Heart left ventricle (tissue), 16 donors: ENCODE results near the gene ACACA. TPM values are rescaled to one million over a fixed set of nuclear protein-coding genes. Genes with fewer than 3 reads are reported as not detected.

Experiments
- ATAC-seq, 4 donors: fragments of 200-7000 bp; cut with Tn5 transposase; one replicate each; pipeline ENCODE4 v1.9.1; 2020 to 2022; ENCODE audit warnings: moderate library complexity in 4 of 4, mild to moderate bottlenecking in 3 of 4, moderate number of reproducible peaks in 1 of 4
- DNase-seq, 5 donors: peaks; one replicate each; pipeline ENCODE4 v3.0.0-alpha.2; 2020
- H3K27ac ChIP-seq, 12 donors: fragments of 200-600 bp; sonication (generic) in 4 of 12; one replicate each; pipeline versions ENCODE4 v1.5.0 to v1.8.0; 2016 to 2022; ENCODE audit warnings: mild to moderate bottlenecking in 2 of 12
- H3K27me3 ChIP-seq, 9 donors: fragments of 200-600 bp; sonication (generic) in 2 of 9; one replicate each; pipeline versions ENCODE4 v1.5.1 to v1.8.0; 2016 to 2022; ENCODE audit warnings: mild to moderate bottlenecking in 3 of 9
- H3K36me3 ChIP-seq, 9 donors: fragments of 200-600 bp; sonication (generic) in 2 of 9; one replicate each; pipeline versions ENCODE4 v1.5.0 to v1.8.0; 2018 to 2022; ENCODE audit warnings: mild to moderate bottlenecking in 2 of 9
- H3K4me1 ChIP-seq, 12 donors: fragments of 200-600 bp; sonication (generic) in 4 of 12; one replicate each; pipeline versions ENCODE4 v1.5.0 to v1.8.0; 2016 to 2022; ENCODE audit warnings: mild to moderate bottlenecking in 3 of 12
- H3K4me3 ChIP-seq, 12 donors: fragments of 200-600 bp; sonication (generic) in 4 of 12; one replicate each; pipeline versions ENCODE4 v1.5.0 to v1.8.0; 2017 to 2022; ENCODE audit warnings: mild to moderate bottlenecking in 9 of 12, moderate library complexity in 4 of 12
- H3K9me3 ChIP-seq, 12 donors: fragments of 200-600 bp; sonication (generic) in 4 of 12; one replicate each; pipeline versions ENCODE4 v1.5.0 to v1.8.0; 2016 to 2022; ENCODE audit warnings: mild to moderate bottlenecking in 1 of 12
- POLR2A ChIP-seq, 2 donors: fragments of 450-650 bp; IDR thresholded peaks; one replicate each; pipeline ENCODE4 v1.6.1; 2017; ENCODE audit warnings: antibody characterized with exemption in 2 of 2, mild to moderate bottlenecking in 2 of 2, moderate library complexity in 2 of 2
- WGBS, 4 donors: extraction: QIAGEN DNeasy Blood & Tissue Kit in 2 of 4; methylation state at CpG; one replicate each; pipeline versions ENCODE4 v1.1.5 to v1.1.7; 2013 to 2018; 5-methylcytosine and 5-hydroxymethylcytosine counted together
- intact Hi-C, 10 donors: fragments of 100-400 bp; cut with DNase I; formaldehyde crosslinking; loops; one replicate each; pipeline versions ENCODE4 v1.11.1 to v1.14.2; 2022
- polyA plus RNA-seq, 2 donors: library from polyadenylated mRNA; stranded (reverse); fragments of 200-250 nt; gene quantifications; one replicate each; pipeline ENCODE4 v1.2.3, GENCODE V29; 2013
- total RNA-seq, 9 donors: library from RNA; depleted of rRNA in 2 of 9; stranded (reverse); fragments of >200 nt in 2 of 9; fragmentation: NEBNext Ultra II Directional in 3 of 9; extraction: Animal tissue kit (Norgen Biotek cat#: 25700) in 3 of 9; gene quantifications; one replicate each; pipeline versions ENCODE4 v1.1.0 to v1.2.4, GENCODE V29; 2016 to 2023
- TF ChIP-seq, protein P1 (sequence below), 12 donors: fragments of 200-600 bp; sonication (generic) in 4 of 12; IDR thresholded peaks; one replicate each; pipeline versions ENCODE4 v1.5.0 to v1.8.0; 2018 to 2022; ENCODE audit warnings: antibody characterized with exemption in 12 of 12, mild to moderate bottlenecking in 5 of 12
- donor health status: ischemic (EF 13 %, LVEDD 7.1; RV severe dilation, severe dysfunction).
- donor health status: healthy with polysubstance abuse.
- donor health status: DM: no; HTN: yes; CAD: no.
- donor health status: DM: no; HTN: no; CAD: no.
- donor health status: ischemic (EF 25% LVEDD 6.9; RV normal size, moderate dysfunction).
- donor health status: ischemic (EF 25% LVEDD 5.7; RV mildly dilated, moderate dysfunction).
- donor health status: healthy.
- donor health status: DM: yes; HTN: yes; CAD: no.
- donor health status: ischemic (EF 35%, LVEDD 5.7; RV mildly dilated, moderate dysfunction).
- donor health status: nonischemic (EF 11% LVEDD 7.7; RV severe dilation, severe dysfunction).
- donor health status: DM: yes; HTN: yes; CAD: no.
- donor health status: PGD.
- donor health status: ischemic (EF 29% LVEDD 5.4; RV normal size, mild dysfunction).
- donor health status: nonischemic (EF 23%, LVEDD 6.1; RV moderate dilation, normal function).

ACACA gene
- total and polyA plus RNA-seq, 11 donors = 6.2 to 33.0 (median 15.8) TPM

DNA sequence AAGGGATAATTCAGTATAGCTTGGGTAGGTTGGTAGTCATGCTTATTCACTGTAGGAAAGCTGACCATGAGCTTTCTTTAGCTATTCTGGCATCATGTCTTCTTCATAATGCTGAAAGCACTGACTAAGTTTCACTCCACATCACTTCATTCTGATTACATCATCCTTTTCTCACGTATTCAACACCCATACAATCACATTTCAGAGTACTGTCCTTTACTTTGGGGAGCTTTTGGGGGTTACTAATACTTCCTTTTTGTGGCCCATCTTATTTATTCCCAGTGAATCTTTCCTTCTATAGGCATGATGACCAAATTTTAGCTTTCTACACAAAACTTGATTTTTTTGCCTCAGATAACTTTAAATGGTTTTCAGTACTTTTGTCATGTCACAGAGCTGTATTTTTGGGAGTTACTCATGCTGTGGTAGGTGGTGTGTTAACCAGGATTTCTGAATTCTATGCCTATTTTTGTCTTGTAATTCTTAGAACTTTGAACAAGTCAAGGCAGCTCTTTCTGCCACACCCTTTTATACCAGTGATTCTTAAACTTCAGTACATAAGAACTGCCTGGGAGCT lies 23.5 kb upstream of the ACACA start:
- H3K36me3 ChIP-seq = peaks cover 0 to 88% (median 61%) of the 10 kb centered on the region in 9 donors
- H3K27ac ChIP-seq = no peak overlapping the region
- ATAC-seq (no peak), DNase-seq (no peak)
- intact Hi-C loops = no loop called here
- no peaks in the 10 kb centered on the region for H3K27me3 ChIP-seq
- no peak overlapping the region for H3K4me3 ChIP-seq
- 41 to 61% (median 56%) methylated on average over 1 of the region's 1 CpG for WGBS, 4 donors
- no peaks in the 10 kb centered on the region for H3K4me1 ChIP-seq
- TF ChIP-seq, protein P1, sequence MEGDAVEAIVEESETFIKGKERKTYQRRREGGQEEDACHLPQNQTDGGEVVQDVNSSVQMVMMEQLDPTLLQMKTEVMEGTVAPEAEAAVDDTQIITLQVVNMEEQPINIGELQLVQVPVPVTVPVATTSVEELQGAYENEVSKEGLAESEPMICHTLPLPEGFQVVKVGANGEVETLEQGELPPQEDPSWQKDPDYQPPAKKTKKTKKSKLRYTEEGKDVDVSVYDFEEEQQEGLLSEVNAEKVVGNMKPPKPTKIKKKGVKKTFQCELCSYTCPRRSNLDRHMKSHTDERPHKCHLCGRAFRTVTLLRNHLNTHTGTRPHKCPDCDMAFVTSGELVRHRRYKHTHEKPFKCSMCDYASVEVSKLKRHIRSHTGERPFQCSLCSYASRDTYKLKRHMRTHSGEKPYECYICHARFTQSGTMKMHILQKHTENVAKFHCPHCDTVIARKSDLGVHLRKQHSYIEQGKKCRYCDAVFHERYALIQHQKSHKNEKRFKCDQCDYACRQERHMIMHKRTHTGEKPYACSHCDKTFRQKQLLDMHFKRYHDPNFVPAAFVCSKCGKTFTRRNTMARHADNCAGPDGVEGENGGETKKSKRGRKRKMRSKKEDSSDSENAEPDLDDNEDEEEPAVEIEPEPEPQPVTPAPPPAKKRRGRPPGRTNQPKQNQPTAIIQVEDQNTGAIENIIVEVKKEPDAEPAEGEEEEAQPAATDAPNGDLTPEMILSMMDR (IDR thresholded peaks at IDR 0.05) = no peak
- TF ChIP-seq POLR2A (IDR thresholded peaks at IDR 0.05) = no peak
- H3K9me3 ChIP-seq = no peaks in the 10 kb centered on the region

DNA sequence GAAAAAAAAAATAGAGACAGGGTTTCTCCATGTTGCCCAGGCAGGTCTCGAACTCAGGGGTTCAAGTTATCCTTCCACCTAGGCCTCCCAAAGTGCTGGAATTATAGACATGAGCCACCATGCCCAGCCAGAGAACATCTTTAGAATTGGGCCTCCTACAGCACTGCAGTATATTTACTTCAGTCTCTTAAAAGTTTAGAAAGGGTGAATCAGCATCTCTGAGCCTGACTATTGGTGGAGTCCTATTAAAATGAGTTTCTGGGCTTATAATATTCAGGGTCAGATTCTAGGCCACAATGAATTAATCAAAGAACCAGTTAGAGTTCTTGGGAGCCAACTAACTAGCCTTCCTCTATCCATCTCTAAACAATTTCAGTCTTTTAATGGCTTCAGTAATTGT lies 22.8 kb upstream of the ACACA start:
- Histone ChIP-seq H3K27me3 (no peaks in the 10 kb centered on the region), H3K9me3 (no peaks in the 10 kb centered on the region), H3K4me3 (no peak overlapping the region), H3K4me1 (no peaks in the 10 kb centered on the region), H3K27ac (no peak overlapping the region), H3K36me3 (peaks cover 0 to 88% (median 68%) of the 10 kb centered on the region in 9 donors)
- TF ChIP-seq, protein P1 (IDR thresholded peaks at IDR 0.05) = no peak
- no peak for TF ChIP-seq POLR2A (IDR thresholded peaks at IDR 0.05)
- ATAC-seq (no peak), DNase-seq (no peak)
- 100% methylated on average over 1 of the region's 1 CpG for WGBS, 4 donors
- intact Hi-C loops = no loop called here

DNA sequence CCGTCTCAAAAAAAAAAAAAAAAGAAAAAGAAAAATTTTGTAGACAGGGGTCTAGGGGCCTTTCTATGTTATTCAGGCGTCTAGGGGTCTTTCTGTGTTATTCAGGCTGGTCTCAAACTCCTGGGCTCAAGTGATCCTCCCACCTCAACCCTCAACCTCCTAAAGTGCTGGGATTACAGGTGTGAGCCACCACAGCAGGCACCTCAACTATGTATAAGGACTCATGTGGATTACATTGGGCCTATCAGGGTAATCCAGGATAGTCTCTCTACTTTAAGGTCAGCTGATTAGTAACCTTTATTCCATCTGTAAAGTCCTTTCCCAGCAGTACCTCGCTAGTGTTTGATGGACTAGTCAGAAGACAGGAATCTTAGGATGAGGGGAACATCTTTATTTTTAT lies 22.4 kb upstream of the ACACA start:
- intact Hi-C loops = no loop called here
- H3K27me3 ChIP-seq = no peaks in the 10 kb centered on the region
- DNase-seq (no peak), ATAC-seq (no peak)
- H3K36me3 ChIP-seq = peaks cover 0 to 88% (median 71%) of the 10 kb centered on the region in 9 donors
- H3K27ac ChIP-seq = no peak overlapping the region
- H3K4me3 ChIP-seq = no peak overlapping the region
- no peak for TF ChIP-seq POLR2A (IDR thresholded peaks at IDR 0.05)
- TF ChIP-seq, protein P1 (IDR thresholded peaks at IDR 0.05) = no peak
- no peaks in the 10 kb centered on the region for H3K4me1 ChIP-seq
- WGBS, 4 donors = 92 to 99% (median 96%) methylated on average over 3 of the region's 3 CpGs
- no peaks in the 10 kb centered on the region for H3K9me3 ChIP-seq

DNA sequence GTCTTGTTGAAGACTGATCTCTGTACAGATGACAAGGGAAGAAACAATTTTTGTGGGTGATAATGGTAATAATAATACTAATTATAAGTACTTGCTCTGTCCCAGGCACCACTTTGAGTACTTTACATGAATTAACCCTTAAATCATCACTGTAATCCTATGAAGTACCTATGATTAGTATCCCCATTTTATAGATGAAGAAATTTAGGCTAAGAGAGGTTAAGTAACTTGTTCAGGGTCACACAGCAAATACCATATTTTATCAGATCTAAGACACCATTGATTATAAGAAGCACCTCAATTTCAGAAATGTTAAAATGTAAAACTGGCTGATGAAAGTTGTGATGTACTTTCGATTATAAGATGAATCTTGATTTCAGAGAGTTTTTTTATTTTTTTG lies 18.6 kb upstream of the ACACA start:
- no peaks in the 10 kb centered on the region for H3K9me3 ChIP-seq
- intact Hi-C loops = no loop called here
- peaks cover 0 to 97% (median 74%) of the 10 kb centered on the region in 9 donors for H3K36me3 ChIP-seq
- TF ChIP-seq POLR2A (IDR thresholded peaks at IDR 0.05) = no peak
- WGBS, 4 donors = 85 to 97% (median 93%) methylated on average over 1 of the region's 1 CpG
- no peak overlapping the region for H3K4me3 ChIP-seq
- DNase-seq (no peak), ATAC-seq (no peak)
- no peaks in the 10 kb centered on the region for H3K27me3 ChIP-seq
- no peaks in the 10 kb centered on the region for H3K4me1 ChIP-seq
- no peak overlapping the region for H3K27ac ChIP-seq
